H1 (cell line): Measurements from ENCODE around the gene FBXO46. TPM values are rescaled to one million over a fixed set of nuclear protein-coding genes. Genes with fewer than 3 reads are reported as not detected.
A peak's percentile ranks its signal among the peaks of the same experiment; 100 is the strongest.

Experiments used
- EP300 ChIP-seq, 2 experiments: IDR thresholded peaks; 1 replicate in 1 of 2; 2 replicates in 1 of 2; pipeline ENCODE4 v1.6.1; 2011 to 2012; ENCODE audit warnings: low read depth in 2 of 2, low read length in 2 of 2, mild to moderate bottlenecking in 2 of 2, borderline replicate concordance in 1 of 2, inconsistent platforms in 1 of 2, moderate library complexity in 1 of 2
- GABPA ChIP-seq: IDR thresholded peaks from 2 replicates; pipeline ENCODE4 v1.6.1; 2011; ENCODE audit warnings: mild to moderate bottlenecking, low read length, moderate library complexity, borderline replicate concordance; ENCODE audit not compliant: insufficient read depth
- KDM4A ChIP-seq: IDR thresholded peaks from one replicate; pipeline ENCODE4 v1.7.1; 2012; ENCODE audit warnings: low read depth, mild to moderate bottlenecking, moderate library complexity, low read length, inconsistent platforms; ENCODE audit not compliant: severe bottlenecking
- KDM5A ChIP-seq: fragments of 200-600 bp; IDR thresholded peaks from 2 replicates; pipeline ENCODE4 v1.7.1; 2012; ENCODE audit warnings: mild to moderate bottlenecking, low read length, inconsistent platforms, mixed read lengths
- POLR2A ChIP-seq, 2 experiments: IDR thresholded peaks; 1 replicate in 1 of 2; 2 replicates in 1 of 2; pipeline ENCODE4 v1.6.1; 2011; ENCODE audit warnings: low read depth in 2 of 2, low read length in 2 of 2, mild to moderate bottlenecking in 2 of 2; ENCODE audit errors: control extremely low read depth in 1 of 2
- SAP30 ChIP-seq: fragments of 300-600 bp; sonication (generic); IDR thresholded peaks from 2 replicates; pipeline ENCODE4 v1.7.1; 2012; ENCODE audit warnings: low read length, moderate library complexity, mild to moderate bottlenecking, inconsistent platforms; ENCODE audit not compliant: insufficient read depth, insufficient replicate concordance
- SIN3A ChIP-seq, 2 experiments: IDR thresholded peaks in 1 of 2; conservative IDR thresholded peaks in 1 of 2; 2 replicates each; pipeline ENCODE4 v1.6.1; 2011 to 2012; ENCODE audit warnings: low read length in 2 of 2, improper control_type of control experiment in 1 of 2, low read depth in 1 of 2, mild to moderate bottlenecking in 1 of 2
- SP1 ChIP-seq: IDR thresholded peaks from 2 replicates; pipeline ENCODE4 v1.6.1; 2011; ENCODE audit warnings: low read depth, low read length
- SUZ12 ChIP-seq: fragments of 200-600 bp; sonication (generic); IDR thresholded peaks from 2 replicates; pipeline ENCODE4 v1.6.1; 2012; ENCODE audit warnings: mild to moderate bottlenecking, inconsistent platforms, low read length, moderate library complexity, mixed read lengths
- TAF7 ChIP-seq: optimal IDR thresholded peaks from 2 replicates; pipeline ENCODE3; 2011; ENCODE audit warnings: low read depth, mild to moderate bottlenecking, inconsistent platforms, low read length, moderate library complexity, borderline replicate concordance
- YY1 ChIP-seq: IDR thresholded peaks from 2 replicates; pipeline ENCODE4 v1.6.1; 2011; ENCODE audit warnings: low read depth, mild to moderate bottlenecking, low read length
- polyA plus RNA-seq, 7 experiments: library from polyadenylated mRNA; depleted of rRNA in 3 of 7; stranded (reverse) in 5 of 7; unstranded in 2 of 7; fragments of >200 nt in 5 of 7; fragments of 200-250 nt in 2 of 7; gene quantifications; 1 replicate in 5 of 7; 2 replicates in 1 of 7; 4 replicates in 1 of 7; pipeline versions ENCODE4 v1.2.1 to v1.2.3, GENCODE V29; 2011 to 2013; ENCODE audit warnings: missing spikeins in 2 of 7, mixed read lengths in 2 of 7
- total RNA-seq: library from RNA; stranded (reverse); fragmentation: NEBNext Ultra II Directional; extraction: Animal tissue kit (Norgen Biotek cat#: 25700); gene quantifications from 2 replicates; pipeline ENCODE4 v1.2.1, GENCODE V29; 2021
- TF ChIP-seq, protein P1 (sequence below): IDR thresholded peaks from 2 replicates; pipeline ENCODE4 v1.6.1; 2012; ENCODE audit warnings: inconsistent platforms

FBXO46 gene
- total and polyA plus RNA-seq, 2 of the 8 experiments (the other 6 are each of a cell fraction or from before 2014, with no cell fraction given) = 11.2 to 38.9 TPM

GRCh38 chr19:45691516-45692186 is 39.0 kb downstream of the FBXO46 start, which contains the start of gene SNRPD2 (continued):
- TF ChIP-seq KDM5A (peak; percentile 59; the same call in 1 of the 2 replicates), SUZ12 (no peak), KDM4A (no peak), SIN3A (conservative IDR thresholded peaks at IDR 0.05 in 1 of 2, IDR thresholded peaks at IDR 0.05 in 1 of 2; ENCODE audit: low read depth in 1 of 2, low read length in 2 of 2) (peak; percentile 40 to 92), YY1 (no peak), SAP30 (peak; percentile 69), EP300 (IDR thresholded peaks at IDR 0.05; ENCODE audit: borderline replicate concordance in 1 of 2, low read depth in 2 of 2, low read length in 2 of 2) (no peak), TAF7 (peak; percentile 76), POLR2A (IDR thresholded peaks at IDR 0.05; ENCODE audit: control extremely low read depth in 1 of 2, low read depth in 2 of 2, low read length in 2 of 2) (peak; percentile 89 to 94), SP1 (no peak), GABPA (peak; percentile 92)
- TF ChIP-seq, protein P1, sequence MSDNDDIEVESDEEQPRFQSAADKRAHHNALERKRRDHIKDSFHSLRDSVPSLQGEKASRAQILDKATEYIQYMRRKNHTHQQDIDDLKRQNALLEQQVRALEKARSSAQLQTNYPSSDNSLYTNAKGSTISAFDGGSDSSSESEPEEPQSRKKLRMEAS = peak; percentile 39; the same call in 1 of the 2 replicates
